ENCODE measurements around the gene DZIP3. TPM values are rescaled to one million over a fixed set of nuclear protein-coding genes. Genes with fewer than 3 reads are reported as not detected.

Gene DZIP3
- total and polyA plus RNA-seq, 2 of the 8 experiments (the other 6 are each of a cell fraction or from before 2014, with no cell fraction given): 10.4 to 24.3 TPM

DNA sequence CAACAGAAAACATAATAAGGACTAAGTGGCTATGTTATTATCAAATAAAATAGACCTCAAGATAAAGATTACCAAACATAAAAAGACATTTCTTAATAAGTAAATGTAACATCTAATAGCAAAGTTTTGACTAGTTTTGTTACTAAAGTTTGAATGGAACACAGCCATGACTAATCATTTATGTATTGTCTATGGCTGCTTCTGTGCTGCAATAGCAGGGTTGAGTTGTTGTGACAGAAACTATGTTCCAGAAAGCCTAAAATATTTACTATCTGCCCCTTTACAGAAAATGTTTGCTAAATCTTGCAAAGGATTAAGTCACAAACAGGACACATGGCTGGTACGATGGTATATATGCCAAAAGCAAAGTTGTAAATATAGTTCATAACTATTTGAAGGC lies 41.2 kb upstream of the DZIP3 start:
- H3K27ac ChIP-seq (ENCODE audit: low read depth, low read length): no peak overlapping the region
- H3K4me2 ChIP-seq (ENCODE audit: insufficient read depth in 1 of 2, low read depth in 2 of 2, low read length in 2 of 2): no peak overlapping the region
- TF ChIP-seq POLR2AphosphoS5 (IDR thresholded peaks at IDR 0.05; ENCODE audit: low read depth, low read length): no peak
- TF ChIP-seq CREB1 (IDR thresholded peaks at IDR 0.05): no peak
- TF ChIP-seq NANOG (IDR thresholded peaks at IDR 0.05; ENCODE audit: insufficient read depth, low read depth, low read length, poor library complexity, severe bottlenecking): no peak
- H3K36me3 ChIP-seq (ENCODE audit: control insufficient read depth in 2 of 4, insufficient read depth in 4 of 4, low read length in 3 of 4): peaks cover 0 to 49% (median 7%) of the 10 kb centered on the region in 4 experiments
- ChIA-PET CTCF (ENCODE audit: partially characterized antibody) (no interaction called here), POLR2A (ENCODE audit: partially characterized antibody) (no interaction called here)
- H4K5ac ChIP-seq (ENCODE audit: insufficient read length, low read depth, low read length): no peak overlapping the region
- H3K79me1 ChIP-seq (ENCODE audit: low read depth, low read length): no peaks in the 10 kb centered on the region
- no peak overlapping the region for H2BK120ac ChIP-seq (replicated peaks; ENCODE audit: low read depth, low read length)
- no peak overlapping the region for H3K4ac ChIP-seq (replicated peaks; ENCODE audit: insufficient read length, low read depth, low read length)
- no peak overlapping the region for H3K9ac ChIP-seq (replicated peaks in 1 of 4; ENCODE audit: extremely low read depth in 1 of 4, low read depth in 3 of 4, low read length in 3 of 4)
- no peak overlapping the region for H3K56ac ChIP-seq (replicated peaks; ENCODE audit: insufficient read length, low read depth, low read length)
- H3K14ac ChIP-seq (ENCODE audit: insufficient read length): no peak overlapping the region
- no peaks in the 10 kb centered on the region for H3K27me3 ChIP-seq (replicated peaks in 1 of 4; ENCODE audit: control insufficient read depth in 3 of 4, extremely low read depth in 1 of 4, insufficient read depth in 3 of 4, low read length in 3 of 4)
- no peak overlapping the region for H2AFZ ChIP-seq (ENCODE audit: low read length)
- 88% methylated on average over 1 of the region's 1 CpG; no CpG with 5 or more reads in 1 of the 2 experiments for WGBS, 2 experiments (ENCODE audit: extremely low coverage in 1 of 2, insufficient coverage in 1 of 2, insufficient read length in 1 of 2, insufficient replicate concordance in 2 of 2, low coverage in 1 of 2, low lambda C conversion rate in 2 of 2, missing lambda C conversion rate in 1 of 2)
- H3K18ac ChIP-seq (ENCODE audit: extremely low read depth, low read length): no peak overlapping the region
- FAIRE-seq (no peak), DNase-seq (ENCODE audit: low read depth in 1 of 2, low spot score in 2 of 2) (no peak)
- H2AK5ac ChIP-seq (ENCODE audit: low read depth, low read length): no peak overlapping the region
- H3K23ac ChIP-seq (ENCODE audit: insufficient read length): no peak overlapping the region
- no peak overlapping the region for H3K4me3 ChIP-seq (ENCODE audit: extremely low read depth in 1 of 4, insufficient read depth in 2 of 4, low read depth in 3 of 4, low read length in 4 of 4)
- no peak overlapping the region for H4K8ac ChIP-seq (ENCODE audit: extremely low read depth, insufficient read depth, low read length)
- no peak overlapping the region for H2BK12ac ChIP-seq (ENCODE audit: low read depth, low read length)
- no peak overlapping the region for H4K91ac ChIP-seq (replicated peaks; ENCODE audit: insufficient read length, low read length)
- no peak overlapping the region for H2BK20ac ChIP-seq (ENCODE audit: low read length)
- H2BK5ac ChIP-seq (ENCODE audit: low read depth, low read length): no peak overlapping the region
- no peaks in the 10 kb centered on the region for H3K79me2 ChIP-seq (ENCODE audit: control insufficient read depth in 1 of 2, insufficient read depth in 2 of 2, low read length in 2 of 2)
- H3K23me2 ChIP-seq (ENCODE audit: low read depth, low read length): no peaks in the 10 kb centered on the region
- H3K9me3 ChIP-seq (ENCODE audit: insufficient read depth in 2 of 2, low read depth in 1 of 2, low read length in 1 of 2): 0 out of 4 replicates have a peak, but pooled peaks cover 0 to 4% of the 10 kb centered on the region in 2 experiments
- no peaks in the 10 kb centered on the region for H3K4me1 ChIP-seq (replicated peaks in 1 of 4; ENCODE audit: control insufficient read depth in 3 of 4, insufficient read depth in 4 of 4, low read length in 3 of 4)
- no peak overlapping the region for H2BK15ac ChIP-seq (ENCODE audit: low read length)
- no peaks in the 10 kb centered on the region for H4K20me1 ChIP-seq (replicated peaks in 1 of 2; ENCODE audit: control insufficient read depth in 1 of 2, insufficient read depth in 2 of 2, low read length in 2 of 2)

Measured in H1 (cell line).